ENCODE measurements around the gene SPRR2D. TPM values are rescaled to one million over a fixed set of nuclear protein-coding genes. Genes with fewer than 3 reads are reported as not detected.
"Not testable (repeated sequence)": the region's sequence is repeated elsewhere in the genome, so short reads cannot be mapped to it uniquely, and the experiment has no call there.

The SPRR2D gene
- not detected in 2 replicates for total RNA-seq

GRCh38 chr1:153040950-153041631 is at the start of gene SPRR2D:
SPRR2D (minus strand) TSS chr1:153041120; CDS start chr1:153040346, 774 bp downstream.
- DNase-seq (ENCODE audit: low read depth) = no peak

GRCh38 chr1:153087652-153088051 is 46.7 kb upstream of the SPRR2D start:
- no peak for DNase-seq (ENCODE audit: low read depth)

DNA sequence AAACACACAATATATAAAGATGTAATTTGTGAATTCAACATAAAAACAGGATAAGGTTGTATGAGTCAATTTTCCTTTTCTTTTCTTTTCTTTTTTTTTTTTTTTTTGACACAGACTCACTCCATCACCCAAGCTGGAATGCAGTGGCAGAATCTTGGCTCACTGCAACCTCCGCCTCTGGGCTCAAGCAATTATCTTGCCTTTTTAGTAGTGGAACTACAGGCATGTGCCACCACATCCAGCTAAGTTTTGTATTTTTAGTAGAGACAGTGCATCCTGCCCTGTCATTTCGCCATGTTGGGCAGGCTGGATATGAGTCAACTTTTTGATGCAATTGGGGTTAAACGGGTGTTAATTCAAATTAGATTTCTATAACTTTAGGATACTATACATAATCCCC is 40.8 kb upstream of the SPRR2D start:
- DNase-seq (ENCODE audit: low read depth) = no peak

DNA sequence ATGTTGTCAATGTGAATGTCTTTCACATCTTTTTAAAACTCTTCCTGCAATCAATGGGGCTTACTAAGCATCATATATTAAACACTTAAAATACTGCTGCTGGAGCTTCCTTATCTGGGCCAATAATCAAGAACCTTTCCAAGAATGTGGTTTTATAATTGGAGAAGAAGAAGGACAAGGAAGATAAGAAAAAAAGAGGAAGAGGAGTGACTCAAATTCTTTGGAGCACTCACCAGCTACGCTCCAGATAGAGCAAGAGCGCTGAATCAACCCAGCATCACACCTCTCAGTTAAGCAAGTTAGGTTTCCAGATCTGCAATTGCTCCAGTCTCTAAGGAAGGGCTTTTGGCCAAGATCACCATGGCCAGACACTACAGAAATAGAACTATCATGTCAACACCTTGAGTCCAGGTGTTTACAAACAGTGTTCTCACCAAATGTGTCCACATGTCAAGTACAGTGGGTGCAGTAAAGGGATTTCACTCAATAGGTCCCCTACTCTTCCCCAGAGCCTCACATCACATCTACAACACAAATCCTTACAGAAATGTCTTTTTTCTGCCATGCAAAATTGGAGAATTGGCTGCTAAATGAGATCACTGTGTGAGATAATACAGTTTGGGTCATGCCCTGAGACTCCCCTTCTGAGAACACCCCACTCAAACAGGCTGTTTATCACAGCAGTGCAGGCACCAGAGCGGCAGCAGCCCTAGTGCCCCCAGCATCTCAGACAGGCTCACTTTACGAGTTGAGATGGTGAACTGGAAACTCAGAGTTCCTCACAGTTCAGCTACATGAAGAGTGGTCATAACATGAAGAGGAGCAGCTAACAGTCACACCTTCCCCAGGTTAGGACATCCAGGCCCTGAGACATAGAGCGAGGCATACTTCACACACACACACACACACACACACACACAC is 32.1 kb upstream of the SPRR2D start:
- no peak for DNase-seq (ENCODE audit: low read depth)

GRCh38 chr1:153071511-153071910 is 30.6 kb upstream of the SPRR2D start, which contains the start of gene SPRR2B:
SPRR2B (minus strand) TSS chr1:153071611; CDS start chr1:153070839, 772 bp downstream.
- DNase-seq (ENCODE audit: low read depth) = no peak

GRCh38 chr1:153070243-153070642 is 29.3 kb upstream of the SPRR2D start:
- DNase-seq (ENCODE audit: low read depth) = no peak

DNA sequence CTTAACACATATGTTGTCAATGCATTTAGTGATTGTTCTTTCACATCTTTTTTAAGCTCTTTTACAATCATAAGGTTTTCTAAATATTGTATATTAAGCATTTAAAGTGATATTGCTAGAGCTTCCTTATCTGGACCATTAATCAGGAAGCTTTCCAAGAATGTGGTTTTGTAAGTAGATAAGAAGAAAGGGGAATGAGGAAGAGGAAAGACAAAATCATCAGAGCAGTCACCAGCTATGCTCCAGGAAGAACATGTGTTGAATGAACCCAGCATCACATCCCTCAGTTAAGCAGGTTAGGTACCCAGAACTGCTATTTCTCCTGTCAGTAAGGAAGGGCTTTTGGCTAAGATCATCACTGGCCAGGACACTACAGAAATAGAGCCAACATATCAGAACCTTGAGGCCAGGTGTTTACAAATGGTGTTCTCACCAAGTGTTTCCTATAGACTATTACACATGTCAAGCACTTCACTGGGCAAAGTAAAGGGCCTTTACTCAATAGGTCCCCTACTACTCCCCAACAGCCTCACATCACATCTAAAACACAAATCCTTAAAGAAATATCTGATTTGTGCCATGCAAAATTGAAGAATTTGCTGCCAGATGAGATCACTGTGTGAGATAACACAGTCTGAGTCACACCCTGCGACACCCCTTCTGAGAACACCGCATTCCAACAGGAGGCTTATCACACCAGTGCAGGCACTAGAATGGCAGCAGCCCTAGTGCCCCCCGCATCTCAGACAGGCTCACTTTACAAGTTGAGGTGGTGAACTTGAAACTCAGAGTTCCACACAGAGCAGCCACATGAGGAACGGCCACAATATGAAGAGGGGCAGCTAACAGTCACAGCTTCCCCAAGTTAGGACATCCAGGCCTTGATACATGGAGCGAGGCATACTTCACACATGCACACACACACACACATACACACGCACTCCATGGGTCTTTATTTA is 18.2 kb upstream of the SPRR2D start:
- peak; percentile 37 for DNase-seq (ENCODE audit: low read depth)

DNA sequence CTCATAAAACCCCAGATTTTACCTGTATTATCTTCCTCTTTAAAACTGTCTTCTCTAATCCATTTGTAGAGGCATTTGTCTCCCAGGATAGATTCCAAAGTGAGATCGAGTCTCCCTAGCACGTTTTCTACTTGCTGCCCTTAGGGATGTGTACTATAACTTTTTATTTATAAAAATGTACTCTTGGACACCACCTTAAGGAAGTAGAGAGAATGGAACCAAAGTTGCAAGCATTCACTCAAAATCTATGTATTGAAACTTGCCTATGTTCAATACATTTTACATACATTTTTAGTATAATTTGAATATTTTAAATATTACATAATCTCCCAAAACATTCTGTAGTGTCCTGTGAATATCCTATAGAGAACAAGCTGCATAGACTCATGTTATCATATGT is 17.2 kb upstream of the SPRR2D start:
- DNase-seq (ENCODE audit: low read depth) = no peak

- no peak for DNase-seq (ENCODE audit: low read depth)
Measured at GRCh38 chr1:153057375-153057774, 16.5 kb upstream of the SPRR2D start, which contains the start of gene SPRR2A. SPRR2A (minus strand) TSS chr1:153057512; CDS start chr1:153056735, 777 bp downstream.

GRCh38 chr1:153056111-153056510 is 15.2 kb upstream of the SPRR2D start:
- DNase-seq (ENCODE audit: low read depth) = not testable (repeated sequence)

GRCh38 chr1:153049211-153049610 is 8.3 kb upstream of the SPRR2D start:
- DNase-seq (ENCODE audit: low read depth) = no peak

DNA sequence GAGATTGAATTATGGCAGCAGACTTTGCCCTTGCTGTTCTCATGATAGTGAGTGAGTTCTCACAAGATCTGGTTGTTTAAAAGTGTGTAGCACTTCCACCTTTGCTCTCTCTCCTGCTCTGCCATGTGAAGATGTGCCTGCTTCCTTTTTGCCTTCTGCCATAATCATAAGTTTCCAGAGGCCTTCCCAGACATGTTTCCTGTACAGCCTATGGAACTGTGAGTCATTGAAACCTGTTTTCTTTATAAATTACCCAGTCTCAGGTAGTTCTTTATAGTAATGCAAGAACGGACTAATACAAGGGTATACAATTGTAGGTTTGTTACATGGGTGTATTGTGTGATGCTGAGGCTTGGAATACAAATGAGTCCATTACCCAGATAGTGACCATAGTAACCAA is 5.7 kb downstream of the SPRR2D start:
- DNase-seq (ENCODE audit: low read depth) = no peak

GRCh38 chr1:153032677-153033308 is 8.1 kb downstream of the SPRR2D start:
- peak; percentile 78 for DNase-seq (ENCODE audit: low read depth)

GRCh38 chr1:153032073-153032472 is 8.8 kb downstream of the SPRR2D start:
- DNase-seq (ENCODE audit: low read depth) = no peak

DNA sequence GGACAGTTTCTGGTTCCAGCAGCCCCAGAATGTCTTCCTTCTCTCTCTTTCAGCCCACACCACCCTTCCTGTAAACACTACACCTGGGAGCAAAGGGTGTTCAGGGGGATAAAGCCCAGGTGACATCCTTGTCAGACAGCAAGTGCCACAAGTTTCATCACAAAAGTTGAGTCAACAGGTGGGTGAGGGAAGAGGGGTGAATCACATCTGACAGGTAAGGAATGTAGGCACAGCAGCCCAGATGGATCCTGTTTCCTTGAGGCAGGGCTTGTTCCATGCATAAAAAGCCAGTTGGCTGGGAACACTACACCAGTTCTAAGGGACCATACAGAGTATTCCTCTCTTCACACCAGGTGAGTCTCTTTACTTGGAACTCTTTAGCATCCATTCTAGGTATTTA is 10.0 kb downstream of the SPRR2D start, which contains the start of gene SPRR1B:
TSS of gene SPRR1B (plus strand) at position 309 of the 400 bp plus-strand sequence. CDS start 1,143 bp downstream, outside the sequence.
- peak; percentile 16 for DNase-seq (ENCODE audit: low read depth)

DNA sequence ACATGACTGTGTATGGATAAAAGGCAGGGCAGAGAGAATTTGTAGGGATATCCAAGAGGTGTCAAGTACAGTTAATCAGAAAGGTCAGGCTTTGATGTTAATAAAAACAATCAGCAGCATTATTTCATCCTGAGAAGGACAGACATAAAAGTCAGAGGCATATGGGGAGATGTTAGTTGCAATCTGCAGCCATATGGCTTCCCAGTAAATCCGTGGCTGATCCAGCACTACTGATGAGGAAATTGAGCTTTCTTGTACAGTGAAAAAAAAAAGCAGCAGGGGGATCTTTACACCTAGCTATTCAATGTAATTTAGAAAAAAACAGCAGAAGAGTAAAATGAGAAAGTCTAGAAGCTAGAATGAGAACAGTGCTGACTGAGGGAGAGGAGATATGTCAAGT is 12.2 kb downstream of the SPRR2D start:
- DNase-seq (ENCODE audit: low read depth) = no peak

GRCh38 chr1:153025797-153026196 is 15.1 kb downstream of the SPRR2D start:
- no peak for DNase-seq (ENCODE audit: low read depth)

DNA sequence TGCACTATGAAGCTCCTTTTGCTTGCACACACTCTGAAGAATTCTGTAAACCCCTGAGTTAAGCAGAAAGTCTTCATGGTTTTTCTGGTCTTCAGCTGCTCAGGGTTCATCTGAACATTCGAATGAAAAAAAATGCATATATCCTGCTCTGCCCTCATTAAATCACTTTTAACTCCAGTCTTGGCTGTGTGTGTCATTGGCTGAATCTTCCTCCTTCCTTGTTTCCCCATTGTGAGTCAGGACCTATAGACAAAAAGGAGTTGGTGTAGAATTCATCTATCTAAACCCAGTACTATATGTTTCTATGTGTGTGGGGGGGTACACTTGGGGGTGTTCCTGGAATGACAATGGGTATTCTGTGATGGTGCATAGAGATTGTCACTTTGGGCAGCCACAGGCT is 16.5 kb downstream of the SPRR2D start:
- no peak for DNase-seq (ENCODE audit: low read depth)

DNA sequence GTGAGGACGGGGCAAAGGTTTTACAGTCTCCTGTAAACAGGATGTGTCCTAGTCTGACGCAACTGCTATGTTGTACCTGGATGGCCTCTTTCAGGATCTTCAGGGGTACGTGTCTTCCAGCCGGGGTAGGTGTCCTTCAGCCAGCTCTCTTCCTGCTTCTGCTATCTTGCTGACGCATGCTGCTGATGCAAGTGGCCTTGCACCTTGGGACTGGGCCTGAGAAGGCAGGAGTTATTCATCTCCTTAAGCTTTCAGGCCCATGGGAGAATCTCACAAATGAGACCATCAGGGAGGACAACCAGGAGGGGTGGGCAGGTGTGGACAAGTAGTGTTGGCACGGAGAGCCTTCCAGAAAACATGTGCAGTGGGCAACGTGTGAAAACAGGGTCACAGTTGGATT is 17.8 kb downstream of the SPRR2D start:
- no peak for DNase-seq (ENCODE audit: low read depth)

- not testable (repeated sequence) for DNase-seq (ENCODE audit: low read depth)
Measured at GRCh38 chr1:153022340-153022739, 18.6 kb downstream of the SPRR2D start.

DNA sequence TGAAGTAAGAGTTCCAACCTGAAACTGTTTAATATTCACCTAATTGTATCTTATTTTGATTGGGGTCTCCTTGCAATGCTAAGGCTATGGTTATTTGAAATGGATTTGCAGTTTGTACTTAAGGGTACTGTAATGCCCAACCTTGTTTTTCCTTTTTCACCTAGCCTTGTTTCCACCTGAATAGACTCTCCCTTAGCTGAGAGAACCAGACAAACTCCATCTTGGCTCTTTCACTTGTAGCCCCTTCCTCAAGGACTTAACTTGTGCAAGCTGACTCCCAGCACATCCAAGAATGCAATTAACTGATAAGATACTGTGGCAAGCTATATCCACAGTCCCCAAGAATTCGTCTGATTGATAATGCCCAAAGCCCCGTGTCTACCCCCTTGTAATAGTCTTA is 19.1 kb downstream of the SPRR2D start:
- DNase-seq (ENCODE audit: low read depth) = not testable (repeated sequence)
